Cardiac ventricle fibroblast (primary cell): ENCODE data around the gene SEPTIN6. TPM values are rescaled to one million over a fixed set of nuclear protein-coding genes. Genes with fewer than 3 reads are reported as not detected.

Experiments used
- total RNA-seq: library from RNA; depleted of rRNA; stranded (reverse); fragments of >200 nt; gene quantifications from 2 replicates; pipeline ENCODE4 v1.2.3, GENCODE V29; 2015

SEPTIN6 gene
- 8.9 and 9.5 TPM in 2 replicates for total RNA-seq

GRCh38 chrX:119693040-119693995 is at the start of gene SEPTIN6:
SEPTIN6 (minus strand) TSS chrX:119693168; CDS start chrX:119693105, 63 bp downstream.

Other genes with a start within 250 kb of the SEPTIN6 start
- gene SLC25A5, start 224.7 kb downstream of the SEPTIN6 start, total RNA-seq: 164 and 177 TPM in 2 replicates
- 19.6 and 28.7 TPM in 2 replicates for gene STEEP1, start 127.8 kb downstream of the SEPTIN6 start, total RNA-seq
- gene UBE2A, start 118.6 kb downstream of the SEPTIN6 start, total RNA-seq: 26.8 and 36.9 TPM in 2 replicates
- gene NKRF, start 86.7 kb downstream of the SEPTIN6 start, total RNA-seq: 5.8 and 7.5 TPM in 2 replicates
- gene SOWAHD, start 65.4 kb upstream of the SEPTIN6 start, total RNA-seq: 0.20 TPM in 1 of 2 replicates, not detected in the other
- 6,868 and 7,989 TPM in 2 replicates for gene RPL39, start 98.5 kb upstream of the SEPTIN6 start, total RNA-seq
- 1.00 and 3.4 TPM in 2 replicates for gene UPF3B, start 159.8 kb upstream of the SEPTIN6 start, total RNA-seq
- gene RNF113A, start 178.6 kb upstream of the SEPTIN6 start, total RNA-seq: 19.8 and 24.1 TPM in 2 replicates
- 55.6 and 67.8 TPM in 2 replicates for gene NDUFA1, start 178.7 kb upstream of the SEPTIN6 start, total RNA-seq
- not detected in 2 replicates for gene AKAP14, start 202.7 kb upstream of the SEPTIN6 start, total RNA-seq